Measurements from ENCODE around the gene SETD3.
"Not testable (repeated sequence)": the region's sequence is repeated elsewhere in the genome, so short reads cannot be mapped to it uniquely, and the experiment has no call there.

Gene SETD3

GRCh38 chr14:99354166-99354875, 126.3 kb downstream of the SETD3 start:
- DNase-seq, result no peak

- DNase-seq, result no peak
These were observed 127.9 kb downstream of the SETD3 start for GRCh38 chr14:99352688-99353280.

DNA sequence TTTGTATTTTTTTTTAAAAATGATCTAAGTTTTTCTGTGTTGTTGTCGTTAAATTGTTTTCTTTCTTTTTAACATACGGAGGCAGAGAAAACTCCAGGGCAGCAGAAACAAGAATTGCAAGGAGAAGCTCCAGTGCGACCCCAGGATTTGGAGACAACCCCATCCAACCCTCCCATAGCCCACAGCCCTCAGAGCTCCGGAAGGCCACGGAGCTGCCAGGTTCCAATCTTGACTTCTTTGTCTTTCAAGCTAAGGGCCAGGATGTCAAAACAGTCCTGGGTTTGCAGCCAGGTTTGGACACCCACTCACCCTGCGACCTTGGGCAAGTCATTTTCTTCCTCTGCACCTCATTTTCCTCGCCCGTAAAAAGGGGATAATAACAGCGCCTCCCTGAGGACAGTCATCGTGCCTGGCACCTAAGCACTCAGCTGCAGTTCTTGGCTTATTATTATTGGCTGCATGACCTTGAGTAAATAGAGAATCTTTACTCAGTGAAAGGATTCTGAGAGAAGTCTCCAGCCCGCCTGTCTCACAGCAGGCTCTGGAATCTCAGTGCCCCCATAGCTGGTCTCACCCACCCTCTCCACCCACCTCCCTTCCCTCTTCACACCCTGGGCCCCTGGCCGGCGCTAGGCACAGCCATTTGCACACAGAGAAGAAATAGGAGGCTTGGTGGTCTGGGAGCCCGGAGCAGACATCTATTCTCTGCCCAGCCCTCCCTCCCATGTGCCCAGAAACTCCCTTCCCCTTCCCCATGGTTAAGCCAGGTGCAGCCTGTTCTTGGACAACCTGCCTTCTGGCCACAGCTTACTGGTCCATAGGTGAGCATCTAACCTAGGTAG, 129.3 kb downstream of the SETD3 start:
- no peak for DNase-seq

DNA sequence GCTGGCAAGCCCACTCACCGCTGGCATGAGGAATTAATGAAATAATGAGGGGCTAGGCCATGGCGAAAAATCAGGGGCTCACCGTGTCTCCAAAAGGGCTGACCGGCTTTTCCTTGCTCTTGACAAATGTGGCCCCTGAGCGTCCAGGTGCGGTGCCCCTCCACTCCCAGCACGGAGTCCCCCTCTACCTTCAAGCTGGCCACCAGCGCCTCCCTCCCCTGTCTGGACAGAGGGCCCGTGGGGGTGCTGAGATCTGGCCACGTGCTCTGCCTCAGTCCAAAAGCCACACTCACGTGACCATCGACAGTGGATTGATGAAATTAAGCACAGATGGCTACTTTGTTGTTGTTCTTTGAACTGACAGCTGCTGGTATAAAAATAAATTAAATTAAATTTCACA, 129.9 kb downstream of the SETD3 start:
- no peak for DNase-seq

DNA sequence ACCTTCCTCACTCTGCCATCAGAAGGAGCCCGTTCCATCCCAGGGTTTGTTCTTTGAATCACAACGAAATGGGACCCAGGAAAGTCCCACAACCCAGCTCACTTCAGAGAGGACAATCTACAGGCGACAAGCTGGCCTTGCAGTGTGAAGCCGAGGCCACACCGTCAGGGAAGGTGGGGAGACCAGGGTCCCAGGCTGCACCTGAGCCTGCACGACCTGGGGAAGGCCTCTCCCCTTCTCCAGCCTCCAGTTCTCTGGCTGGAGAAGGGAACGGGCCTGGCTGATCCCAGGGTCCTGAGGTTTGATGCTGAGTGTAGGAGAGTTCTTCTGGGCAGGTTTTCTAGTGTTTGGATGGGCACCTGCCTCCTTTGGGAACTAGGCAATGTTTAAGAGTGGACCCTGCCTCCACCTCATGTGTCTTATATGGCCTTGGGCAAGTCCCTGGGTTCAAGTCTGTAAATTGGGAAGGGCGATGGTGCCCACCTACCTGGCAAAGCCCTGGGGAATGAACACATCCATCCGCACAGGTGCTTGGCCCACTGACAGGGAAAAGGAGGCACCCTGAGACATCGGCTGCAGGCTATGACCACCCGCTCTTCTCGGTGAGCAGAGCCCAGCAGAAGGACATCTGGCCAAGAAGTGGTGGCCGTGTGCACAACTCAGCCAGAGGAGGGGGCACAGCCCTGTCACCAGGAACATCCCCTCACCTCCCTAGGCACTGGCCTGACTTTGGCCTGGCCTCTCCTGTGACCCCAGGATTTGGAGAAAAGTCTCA, 130.8 kb downstream of the SETD3 start:
- DNase-seq, result no peak

DNA sequence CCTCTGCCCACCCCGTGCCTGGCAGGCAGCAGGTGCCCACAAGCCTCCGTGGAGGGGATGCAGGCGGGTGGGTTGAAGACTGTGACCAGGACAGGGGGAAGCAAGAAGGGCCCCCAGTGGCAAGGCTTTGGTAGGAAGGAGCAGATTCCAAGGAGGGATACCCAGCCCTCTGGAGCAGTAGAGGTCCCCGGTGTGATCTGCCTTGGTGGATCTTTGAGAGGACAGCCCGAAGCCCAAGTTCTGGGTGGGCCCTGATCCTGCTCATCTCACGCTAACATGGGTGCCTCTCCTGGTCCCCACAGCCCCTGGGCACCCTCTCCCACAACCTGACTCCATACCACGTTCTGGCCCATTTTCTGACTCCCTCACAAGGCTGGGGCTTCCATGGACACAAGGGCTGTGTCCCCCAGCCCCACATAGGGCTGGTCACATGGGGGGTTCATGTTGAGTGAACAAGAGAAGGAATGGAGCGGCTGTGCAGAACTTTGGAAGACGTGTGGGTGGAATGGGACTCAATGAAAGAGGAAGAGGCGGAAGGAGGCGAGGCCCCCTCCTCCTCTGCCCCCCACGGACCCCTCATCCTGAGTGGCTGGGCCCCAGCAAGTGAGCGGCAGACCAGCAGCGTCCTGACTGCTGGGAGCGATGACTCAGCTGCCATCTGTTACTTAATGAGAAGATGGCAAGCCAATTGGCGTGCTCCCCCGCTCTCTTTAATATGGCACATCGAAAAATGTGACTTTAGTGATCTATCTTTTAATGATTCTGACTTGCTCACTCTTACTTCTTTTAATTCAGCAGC, 131.6 kb downstream of the SETD3 start:
- DNase-seq, result no peak

DNA sequence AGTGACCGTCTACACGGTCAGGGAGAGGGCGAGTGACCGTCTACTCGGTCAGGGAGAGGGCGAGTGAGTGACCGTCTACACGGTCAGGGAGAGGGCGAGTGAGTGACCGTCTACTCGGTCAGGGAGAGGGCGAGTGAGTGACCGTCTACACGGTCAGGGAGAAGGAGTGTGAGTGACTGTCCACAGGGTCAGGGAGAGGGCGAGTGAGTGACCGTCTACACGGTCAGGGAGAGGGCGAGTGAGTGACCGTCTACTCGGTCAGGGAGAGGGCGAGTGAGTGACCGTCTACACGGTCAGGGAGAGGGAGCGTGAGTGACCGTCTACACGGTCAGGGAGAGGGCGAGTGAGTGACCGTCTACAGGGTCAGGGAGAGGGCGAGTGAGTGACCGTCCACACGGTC, 132.4 kb downstream of the SETD3 start:
- not testable (repeated sequence) for DNase-seq
